Measurements from ENCODE around the gene HTR1B.

The HTR1B gene

DNA sequence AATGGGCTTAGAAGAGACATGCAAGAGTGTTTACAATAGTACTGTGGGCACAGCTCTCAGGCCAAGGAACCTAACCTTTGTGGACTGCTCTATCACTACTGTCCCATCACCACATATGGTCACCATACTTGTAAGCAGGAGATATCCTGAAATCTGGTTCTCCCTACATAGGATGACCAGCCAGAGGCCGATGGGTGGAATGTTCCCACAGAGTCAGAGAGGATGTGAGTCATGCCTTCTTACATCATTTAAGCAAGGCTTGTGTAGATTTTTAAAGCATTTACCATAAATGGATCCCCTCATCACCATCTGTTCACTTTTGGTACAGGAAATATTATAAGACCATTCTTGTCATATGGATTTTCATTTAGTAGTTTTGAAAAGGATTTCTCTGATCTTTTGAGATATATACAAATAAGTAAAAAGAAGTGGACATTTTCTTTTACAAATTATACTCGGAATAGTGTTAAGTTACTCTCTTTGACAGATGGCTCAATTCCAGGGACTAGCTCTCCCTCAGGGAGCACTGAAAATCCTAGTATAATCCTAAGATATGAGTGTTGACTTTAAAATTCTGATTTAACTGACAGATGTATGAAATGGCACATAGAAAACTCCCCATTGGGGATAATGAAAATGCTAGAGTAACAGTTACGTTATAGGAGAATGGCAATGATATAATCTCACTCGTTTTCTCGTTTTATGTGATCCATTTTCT, 6.6 kb downstream of the HTR1B start:
- DNase-seq (ENCODE audit: low read depth in 3 of 3): no peak

DNA sequence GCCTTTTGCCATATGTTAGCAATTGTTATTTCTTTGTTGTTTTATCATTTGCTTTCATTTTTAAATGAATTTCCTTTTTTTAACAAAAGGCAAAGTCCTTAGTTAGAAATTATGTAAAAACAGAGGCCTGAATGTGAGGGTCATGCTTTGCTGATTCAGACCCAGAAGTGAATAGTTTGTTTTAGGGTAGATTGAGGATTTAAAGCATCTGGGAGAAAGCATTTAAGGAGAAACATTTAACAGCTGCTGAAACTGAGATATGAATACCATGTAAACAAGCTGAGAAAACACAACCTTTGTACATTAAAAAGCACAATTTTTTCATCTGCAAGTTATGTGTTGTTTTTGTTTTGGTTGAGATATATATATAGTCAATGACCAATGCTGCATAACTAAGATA, 8.0 kb downstream of the HTR1B start:
- DNase-seq (ENCODE audit: low read depth in 3 of 3): no peak

DNA sequence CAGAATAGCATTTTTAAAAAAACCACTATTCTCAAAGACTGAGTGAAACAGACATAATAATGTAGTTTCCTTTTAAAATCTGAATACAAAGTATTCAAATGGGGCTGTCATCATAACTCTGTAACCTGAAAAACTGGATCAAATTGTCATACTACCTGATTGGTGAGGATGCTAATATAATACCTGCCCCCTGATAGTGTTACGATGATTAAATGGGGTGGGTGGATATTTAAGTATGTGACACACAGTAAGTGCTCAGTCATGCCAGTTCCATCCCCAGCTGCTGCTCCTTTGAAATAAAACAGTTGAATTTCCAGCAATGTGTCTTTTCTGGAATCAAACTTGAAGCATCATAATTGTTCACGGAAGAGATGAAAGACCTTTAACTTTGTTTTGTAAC, 8.9 kb downstream of the HTR1B start:
- DNase-seq (ENCODE audit: low read depth in 3 of 3): no peak

DNA sequence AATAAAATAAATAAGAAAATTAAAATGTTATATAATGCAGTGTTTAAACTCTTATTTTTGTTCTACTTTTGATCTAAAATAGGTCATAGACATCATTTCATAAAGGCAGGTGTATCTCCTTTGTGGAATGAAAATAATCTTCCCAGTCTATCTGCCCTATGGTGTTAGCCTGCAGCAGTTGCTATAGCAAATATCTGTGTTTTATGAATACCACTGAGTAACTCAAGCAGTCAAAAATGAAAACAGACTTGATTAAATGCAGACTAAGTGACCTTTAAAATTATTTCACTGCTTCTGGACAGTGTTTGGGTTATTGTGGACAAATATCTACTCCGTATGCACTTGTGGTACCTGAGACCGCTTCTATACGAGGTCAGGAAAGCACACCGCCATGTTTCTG, 11.8 kb downstream of the HTR1B start:
- no peak for DNase-seq (ENCODE audit: low read depth in 3 of 3)

DNA sequence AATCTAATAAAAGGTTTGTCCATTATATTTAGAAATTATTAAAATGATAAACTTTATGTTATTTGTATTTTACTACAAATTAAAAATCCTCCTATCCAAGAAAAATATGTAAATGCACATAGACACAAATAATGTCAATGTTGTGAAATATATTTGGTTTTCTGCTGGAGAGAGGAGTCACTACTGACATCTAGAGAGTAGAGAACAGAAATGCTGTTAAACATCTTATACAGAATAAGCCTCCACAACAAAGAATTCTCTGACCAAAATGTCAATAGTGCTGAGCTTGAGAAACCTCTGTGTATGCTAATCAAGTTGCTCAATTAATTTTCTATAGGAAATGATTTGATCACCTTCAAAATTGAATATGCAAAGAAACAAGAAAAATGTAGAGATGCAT, 12.4 kb downstream of the HTR1B start:
- no peak for DNase-seq (ENCODE audit: low read depth in 3 of 3)

DNA sequence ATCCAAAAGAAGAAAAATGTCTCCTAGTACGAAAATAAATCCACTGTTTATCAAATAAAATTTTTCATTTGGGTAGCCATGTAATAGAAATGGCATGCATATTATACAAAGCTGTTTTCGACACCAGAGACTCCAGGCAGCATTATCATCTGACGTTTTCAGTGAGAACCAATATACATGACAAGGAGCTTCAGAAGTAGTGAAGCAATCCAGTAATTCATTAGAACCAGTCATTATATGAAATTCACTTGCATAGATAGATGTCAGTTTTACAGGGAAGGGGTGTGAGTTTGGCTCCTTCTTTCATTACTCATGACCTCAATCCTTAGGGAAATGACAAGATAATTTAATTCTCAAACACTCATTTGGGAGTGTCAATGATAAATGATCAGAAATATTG, 14.7 kb downstream of the HTR1B start:
- DNase-seq (ENCODE audit: low read depth in 3 of 3): no peak

DNA sequence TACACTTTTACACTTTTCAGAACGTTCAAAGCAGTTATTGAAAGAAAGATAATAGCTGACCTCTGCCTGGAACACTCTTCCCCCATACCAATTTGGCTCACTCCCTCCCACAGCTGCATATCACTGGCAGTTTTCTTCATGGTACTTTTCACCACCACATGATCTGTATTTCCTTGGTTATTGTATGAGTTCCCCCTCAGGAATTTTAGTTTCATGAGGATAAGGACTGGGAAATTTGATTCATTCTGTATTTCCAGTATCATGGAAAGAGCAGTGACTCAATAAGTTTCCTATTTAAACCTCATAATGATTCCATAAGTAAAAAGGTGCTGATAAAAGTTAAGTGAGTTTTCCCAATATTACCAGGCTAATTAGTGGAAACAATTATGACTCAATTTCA, 16.0 kb downstream of the HTR1B start:
- DNase-seq (ENCODE audit: low read depth in 3 of 3): no peak

DNA sequence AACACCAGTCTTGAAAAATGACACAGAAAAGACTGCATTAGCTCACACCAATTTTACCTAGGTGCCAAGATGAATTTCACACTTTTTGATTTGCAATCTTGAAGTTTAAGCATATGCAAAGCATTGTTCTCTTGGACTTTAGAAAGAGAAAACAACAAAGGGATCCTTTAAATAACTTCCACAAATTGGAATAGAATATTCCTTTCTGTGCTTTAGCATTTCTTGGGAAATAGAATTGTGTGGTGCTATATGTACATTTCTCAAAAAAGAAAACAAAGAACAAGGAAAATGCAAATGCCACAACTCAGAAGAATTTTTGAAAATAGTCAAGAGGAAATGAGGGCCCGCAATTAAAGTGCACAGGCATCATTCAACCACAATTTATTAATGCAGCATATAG, 17.0 kb downstream of the HTR1B start:
- DNase-seq (ENCODE audit: low read depth in 3 of 3): no peak

DNA sequence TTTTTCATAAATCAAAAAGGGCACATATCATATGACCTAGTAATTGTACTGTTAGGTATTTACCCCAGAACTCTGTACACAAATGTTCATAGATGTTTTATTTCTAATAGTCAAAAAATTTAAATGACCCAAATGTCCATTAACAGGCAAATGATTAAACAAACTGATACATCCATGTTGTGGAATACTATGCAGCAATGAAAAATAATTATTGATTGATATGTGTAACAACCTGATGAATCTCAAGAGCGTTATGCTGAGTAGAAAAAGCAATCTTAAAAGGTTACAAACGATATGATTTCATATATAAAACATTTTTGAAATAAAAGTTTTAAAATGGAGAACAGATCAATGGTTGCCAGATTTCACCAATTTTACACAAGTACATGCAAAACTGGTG, 18.1 kb downstream of the HTR1B start:
- no peak for DNase-seq (ENCODE audit: low read depth in 3 of 3)

DNA sequence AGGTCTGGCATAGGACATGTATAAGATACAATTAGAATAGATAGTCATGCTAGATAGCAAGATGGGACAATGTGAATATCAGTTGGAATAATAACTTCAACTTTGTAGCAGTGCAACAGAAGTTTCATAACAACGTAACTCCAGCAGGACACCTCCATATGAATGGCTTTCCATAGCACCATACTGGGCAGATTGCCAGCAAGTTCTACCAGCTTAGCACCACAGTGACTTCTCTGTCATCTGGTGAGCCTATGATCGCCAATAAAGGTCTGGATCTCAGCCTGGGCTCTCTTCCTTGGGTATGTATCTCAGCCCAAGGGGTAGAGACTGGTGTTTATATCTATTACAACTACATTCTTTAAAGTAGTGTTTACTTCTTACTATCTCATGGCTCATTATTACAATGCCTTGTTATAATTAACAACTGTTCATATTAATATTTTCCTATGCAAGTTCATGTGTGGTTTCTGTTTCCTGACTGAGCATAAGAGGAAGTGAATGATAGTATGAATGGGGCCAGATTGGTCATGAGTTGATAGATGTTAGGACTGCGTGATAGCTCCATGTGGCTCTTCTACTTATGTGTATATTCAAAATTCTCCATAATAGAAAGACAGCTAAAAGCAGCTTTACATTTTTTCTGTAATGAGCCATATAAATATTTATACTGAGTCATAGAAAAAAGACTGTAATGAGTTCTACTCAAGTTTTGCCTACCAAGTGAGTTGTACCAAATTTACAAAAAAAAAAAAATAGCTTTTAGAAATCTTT, 22.9 kb downstream of the HTR1B start:
- no peak for DNase-seq (ENCODE audit: low read depth in 3 of 3)

DNA sequence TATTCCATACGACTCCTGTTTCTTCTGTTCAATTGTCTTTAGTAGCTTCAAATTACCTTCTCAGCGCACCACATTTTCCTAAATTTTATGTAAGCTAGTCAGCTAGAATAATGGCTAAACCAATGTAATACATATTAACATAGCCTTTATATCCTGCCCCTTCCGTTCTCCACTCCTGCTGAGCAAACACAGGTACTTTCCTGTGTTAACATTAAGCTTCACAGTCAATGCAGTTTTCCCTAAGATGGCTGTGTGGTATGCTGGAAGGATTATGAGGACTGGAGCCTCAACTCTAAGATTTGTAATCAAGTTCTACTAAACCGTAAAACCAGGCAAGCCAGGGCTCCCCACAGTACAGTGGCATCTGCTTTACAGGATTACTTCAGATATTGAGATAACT, 29.4 kb downstream of the HTR1B start:
- DNase-seq (ENCODE audit: low read depth in 3 of 3): no peak

DNA sequence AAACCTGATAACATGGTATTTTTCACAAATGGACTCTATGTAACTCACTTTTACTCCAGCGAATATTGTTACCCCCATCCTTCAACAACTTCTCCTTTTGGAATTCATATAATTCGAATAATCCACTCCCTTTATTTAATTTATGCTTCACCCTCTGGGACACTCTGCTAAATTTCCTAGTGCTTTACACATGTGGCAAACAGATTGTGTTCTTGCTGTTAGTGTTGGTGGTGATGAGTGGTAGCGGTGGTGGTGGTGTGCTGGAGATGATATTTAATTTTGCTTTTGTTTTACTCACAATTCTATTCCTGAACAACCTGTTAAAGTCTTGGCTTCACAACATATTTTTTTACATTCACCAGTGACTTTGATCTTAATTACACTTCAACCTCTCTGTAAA, 32.8 kb downstream of the HTR1B start:
- no peak for DNase-seq (ENCODE audit: low read depth in 3 of 3)

DNA sequence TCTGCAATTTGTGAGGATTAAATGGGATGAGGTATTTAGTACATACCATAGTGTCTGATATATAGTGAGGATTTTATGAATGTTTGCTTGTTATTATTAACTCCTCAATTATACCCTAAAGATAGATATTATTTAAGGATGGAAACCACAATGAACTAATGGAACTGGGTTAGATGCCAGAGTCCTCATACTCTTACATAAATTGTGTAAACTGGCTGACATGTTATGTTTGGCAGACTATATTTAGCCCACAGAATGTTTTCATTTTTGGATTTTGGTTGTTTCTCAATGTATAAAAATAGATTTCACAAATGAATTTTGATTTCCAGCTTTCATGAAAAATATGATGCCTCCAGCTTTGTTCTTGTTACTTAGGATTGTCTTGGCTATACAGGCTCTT, 37.6 kb downstream of the HTR1B start:
- no peak for DNase-seq (ENCODE audit: low read depth in 3 of 3)

DNA sequence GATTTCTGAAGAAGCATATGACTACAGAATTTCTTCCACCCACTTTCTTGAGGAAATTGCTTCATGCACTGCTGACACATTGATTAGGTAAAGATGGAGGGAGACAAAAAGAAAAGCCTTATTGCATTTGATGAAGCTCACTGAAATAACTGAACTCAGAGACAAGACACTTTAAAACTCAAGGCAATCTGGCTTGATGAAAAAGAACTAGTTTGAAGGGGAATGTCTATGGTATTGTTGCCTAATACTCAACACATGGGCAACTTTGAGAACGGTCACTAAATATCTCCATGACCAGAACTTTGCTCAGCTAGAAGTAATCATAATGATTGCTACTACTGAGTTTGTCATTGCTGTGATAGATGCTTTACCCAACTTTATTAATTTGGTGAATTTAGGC, 38.1 kb downstream of the HTR1B start:
- no peak for DNase-seq (ENCODE audit: low read depth in 3 of 3)

DNA sequence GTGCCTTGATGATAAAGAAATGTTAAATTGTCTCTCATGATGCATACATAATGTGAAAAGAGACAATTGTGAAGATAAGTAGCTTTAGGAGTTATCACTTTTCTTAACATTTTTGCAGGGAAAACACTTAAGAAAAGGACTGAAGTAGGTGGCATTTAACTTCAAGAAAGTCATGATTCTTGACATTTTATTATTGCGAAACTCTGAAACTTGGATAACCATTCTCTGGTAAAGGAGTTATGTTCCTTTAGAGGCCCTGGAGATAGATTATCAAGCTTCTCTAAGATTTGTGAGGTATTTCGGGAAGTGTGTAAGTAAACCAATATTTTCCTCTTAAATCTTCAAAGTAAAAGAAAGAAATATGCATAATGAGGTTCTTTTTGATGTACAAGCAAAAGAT, 38.5 kb downstream of the HTR1B start:
- no peak for DNase-seq (ENCODE audit: low read depth in 3 of 3)

DNA sequence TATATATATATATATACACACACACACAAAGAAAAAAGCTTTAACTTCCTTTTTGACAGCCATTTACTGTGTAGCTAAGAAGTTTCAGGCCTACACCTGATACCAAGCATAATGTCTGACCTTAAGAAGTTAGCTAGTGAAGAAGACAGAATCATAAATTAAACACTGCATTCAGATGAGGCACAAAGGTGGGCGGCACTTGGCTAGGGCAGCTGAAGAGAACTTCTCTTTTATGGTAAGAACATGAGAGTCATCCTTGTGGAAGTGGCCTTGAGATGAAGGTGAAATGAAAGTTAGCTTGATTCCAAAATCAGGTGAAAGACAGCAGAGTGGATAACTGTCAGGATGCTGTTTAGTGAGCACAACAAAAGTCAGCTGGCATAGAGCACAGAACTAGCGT, 46.5 kb downstream of the HTR1B start:
- DNase-seq (ENCODE audit: low read depth in 3 of 3): no peak

DNA sequence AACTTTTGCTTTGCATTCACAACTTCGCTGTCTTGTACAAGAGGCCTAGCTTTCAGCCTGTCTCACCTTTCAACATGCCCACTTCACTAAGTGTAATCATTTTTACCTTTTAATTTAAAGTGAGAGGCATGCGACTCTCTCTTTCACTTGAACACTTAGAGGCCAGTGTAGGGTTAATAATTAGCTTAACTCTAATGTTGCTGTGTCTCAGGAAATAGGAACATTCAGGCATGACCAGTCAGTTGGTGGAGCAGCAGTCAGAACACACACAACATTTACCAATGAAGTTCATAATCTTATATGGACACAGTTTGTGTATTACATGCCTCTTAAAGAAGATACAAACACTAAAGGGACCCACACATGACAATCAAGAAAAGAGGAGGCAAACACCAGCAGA, 47.6 kb downstream of the HTR1B start:
- no peak for DNase-seq (ENCODE audit: low read depth in 3 of 3)
